Measurements from ENCODE around the gene ZBTB20.

DNA sequence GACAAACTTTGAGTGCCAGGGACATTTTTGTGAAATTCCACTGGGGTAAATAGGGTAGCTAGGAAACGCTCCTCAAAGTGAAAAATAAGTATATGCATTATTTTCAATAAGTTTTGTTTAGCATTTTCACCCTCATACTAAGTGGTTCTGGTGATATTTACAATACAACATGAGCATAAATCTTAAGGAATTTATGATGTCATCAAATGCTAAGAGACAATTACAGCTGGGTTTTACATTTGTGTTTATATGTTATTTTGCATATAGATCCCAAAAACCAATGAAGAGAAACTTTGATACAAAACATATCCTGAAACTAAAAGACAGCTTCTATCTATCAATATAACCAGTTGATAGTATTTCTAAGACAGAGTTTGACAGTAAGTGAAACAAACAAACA is 323.1 kb downstream of the ZBTB20 start:
- TF ChIP-seq POLR2AphosphoS5 (IDR thresholded peaks at IDR 0.05; ENCODE audit: low read depth, low read length) (no peak), TAF1 (IDR thresholded peaks at IDR 0.05; ENCODE audit: borderline replicate concordance, insufficient read depth, low read length) (no peak)
